GM12891 (cell line): ENCODE results near the gene KRT4.

Experiments used
- DNase-seq: peaks from one replicate; pipeline ENCODE4 v3.0.0; 2011; ENCODE audit warnings: low spot score; ENCODE audit not compliant: insufficient read length
- FAIRE-seq: peaks from 2 replicates; lab custom pipeline; 2011; peaks lifted over from hg19 to GRCh38; lab: Jason Lieb, UNC
- PAX5 ChIP-seq: IDR thresholded peaks from 2 replicates; pipeline ENCODE4 v1.6.1; 2011; ENCODE audit warnings: low read length, moderate library complexity, mild to moderate bottlenecking; ENCODE audit not compliant: insufficient read depth, severe bottlenecking
- POLR2A ChIP-seq: IDR thresholded peaks from 2 replicates; pipeline ENCODE4 v1.6.1; 2011; ENCODE audit warnings: low read depth, low read length, control low read depth
- POLR2AphosphoS5 ChIP-seq: IDR thresholded peaks from 2 replicates; pipeline ENCODE4 v1.6.1; 2011; ENCODE audit warnings: low read depth, low read length, control low read depth
- POU2F2 ChIP-seq: IDR thresholded peaks from 2 replicates; pipeline ENCODE4 v1.6.1; 2011; ENCODE audit warnings: low read depth, mild to moderate bottlenecking, control low read depth, low read length, moderate library complexity
- SPI1 ChIP-seq: IDR thresholded peaks from 2 replicates; pipeline ENCODE4 v1.6.1; 2011; ENCODE audit warnings: low read depth, low read length, control low read depth
- TAF1 ChIP-seq: IDR thresholded peaks from 2 replicates; pipeline ENCODE4 v1.6.1; 2011; ENCODE audit warnings: low read depth, low read length, control low read depth

KRT4 gene

GRCh38 chr12:52772188-52772587, 41.7 kb downstream of the KRT4 start:
- TF ChIP-seq SPI1 (no peak), PAX5 (no peak), TAF1 (no peak), POLR2A (no peak), POLR2AphosphoS5 (no peak), POU2F2 (no peak)
- FAIRE-seq: no peak
- no peak for DNase-seq

DNA sequence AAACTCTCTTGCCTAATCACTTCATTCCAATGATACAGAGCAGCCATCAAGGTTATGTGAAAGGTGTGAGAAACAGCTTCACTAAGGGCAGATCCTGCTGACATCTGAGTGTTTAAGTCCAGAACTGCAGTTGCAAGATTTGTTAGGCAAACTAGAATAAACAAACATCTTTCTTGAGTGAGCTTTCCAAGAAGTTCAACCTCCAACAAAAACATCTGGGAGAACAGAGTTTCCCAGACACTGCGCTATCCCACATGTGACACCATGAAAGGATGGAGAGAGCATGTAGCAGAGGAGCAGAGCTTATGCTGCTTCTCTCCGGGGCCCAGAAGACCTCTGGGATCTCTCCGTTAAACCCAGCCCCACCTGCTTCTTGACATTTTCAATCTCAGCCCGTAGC, 42.4 kb downstream of the KRT4 start:
- DNase-seq (no peak), FAIRE-seq (no peak)
- TF ChIP-seq PAX5 (no peak), POU2F2 (no peak)

- no peak for DNase-seq
- no peak for FAIRE-seq
- no peak for TF ChIP-seq TAF1
- TF ChIP-seq PAX5: no peak
- TF ChIP-seq SPI1: no peak
- no peak for TF ChIP-seq POLR2AphosphoS5
- no peak for TF ChIP-seq POU2F2
- TF ChIP-seq POLR2A: no peak
These were observed 42.8 kb downstream of the KRT4 start for GRCh38 chr12:52771088-52771487.

DNA sequence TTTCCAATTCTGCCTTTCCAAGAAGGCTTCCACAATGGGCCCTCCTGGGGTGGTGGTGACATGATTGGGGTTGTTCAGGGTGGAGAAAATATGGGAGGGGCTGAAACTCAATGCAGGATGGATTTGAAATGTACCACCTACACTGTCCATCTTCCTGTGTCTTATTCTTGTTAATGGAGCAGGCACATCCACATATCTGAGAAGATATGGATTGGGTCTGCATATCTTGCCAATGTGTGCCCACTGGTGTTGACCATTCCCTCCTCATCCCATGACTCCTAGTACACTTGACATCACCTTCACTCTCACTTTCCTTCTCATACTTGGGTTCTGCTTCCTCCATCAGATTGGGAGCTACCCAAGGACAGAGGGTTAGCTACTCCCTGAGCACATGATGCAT, 44.0 kb downstream of the KRT4 start:
- TF ChIP-seq TAF1: no peak
- TF ChIP-seq SPI1: no peak
- TF ChIP-seq POLR2AphosphoS5: no peak
- no peak for TF ChIP-seq POLR2A
- TF ChIP-seq PAX5: no peak
- TF ChIP-seq POU2F2: no peak
- no peak for DNase-seq
- FAIRE-seq: no peak

- DNase-seq: no peak
- TF ChIP-seq PAX5 (no peak), POLR2A (no peak), TAF1 (no peak), POU2F2 (no peak), POLR2AphosphoS5 (no peak), SPI1 (no peak)
- no peak for FAIRE-seq
These were observed 44.6 kb downstream of the KRT4 start for GRCh38 chr12:52769354-52769753.

- DNase-seq (no peak), FAIRE-seq (no peak)
- TF ChIP-seq POU2F2 (no peak), POLR2AphosphoS5 (no peak), PAX5 (no peak), POLR2A (no peak), TAF1 (no peak), SPI1 (no peak)
These were observed 45.3 kb downstream of the KRT4 start for GRCh38 chr12:52768479-52769200.

- no peak for DNase-seq
- FAIRE-seq: no peak
- TF ChIP-seq TAF1 (no peak), POU2F2 (no peak), SPI1 (no peak), POLR2AphosphoS5 (no peak), PAX5 (no peak), POLR2A (no peak)
These were observed 46.5 kb downstream of the KRT4 start for GRCh38 chr12:52767427-52767826.

DNA sequence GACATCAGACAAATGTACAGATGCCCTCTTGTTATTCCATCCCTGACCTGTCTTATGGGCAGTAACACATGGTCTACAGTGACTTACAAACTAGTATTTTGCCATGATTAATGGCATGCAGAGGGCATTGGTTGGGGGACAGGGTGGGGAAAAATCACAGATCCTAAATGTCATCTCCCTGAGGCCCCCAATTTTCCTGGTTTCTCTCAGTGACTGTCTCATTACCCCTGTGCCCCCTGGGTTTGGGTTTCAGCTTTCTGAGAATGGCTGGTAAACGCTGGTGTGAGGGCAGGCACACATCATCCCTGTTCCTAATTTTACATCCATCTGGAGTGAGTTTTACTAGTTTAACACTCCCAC, 46.9 kb downstream of the KRT4 start:
- FAIRE-seq: no peak
- TF ChIP-seq POLR2AphosphoS5 (no peak), SPI1 (no peak), TAF1 (no peak), POLR2A (no peak), PAX5 (no peak), POU2F2 (no peak)

DNA sequence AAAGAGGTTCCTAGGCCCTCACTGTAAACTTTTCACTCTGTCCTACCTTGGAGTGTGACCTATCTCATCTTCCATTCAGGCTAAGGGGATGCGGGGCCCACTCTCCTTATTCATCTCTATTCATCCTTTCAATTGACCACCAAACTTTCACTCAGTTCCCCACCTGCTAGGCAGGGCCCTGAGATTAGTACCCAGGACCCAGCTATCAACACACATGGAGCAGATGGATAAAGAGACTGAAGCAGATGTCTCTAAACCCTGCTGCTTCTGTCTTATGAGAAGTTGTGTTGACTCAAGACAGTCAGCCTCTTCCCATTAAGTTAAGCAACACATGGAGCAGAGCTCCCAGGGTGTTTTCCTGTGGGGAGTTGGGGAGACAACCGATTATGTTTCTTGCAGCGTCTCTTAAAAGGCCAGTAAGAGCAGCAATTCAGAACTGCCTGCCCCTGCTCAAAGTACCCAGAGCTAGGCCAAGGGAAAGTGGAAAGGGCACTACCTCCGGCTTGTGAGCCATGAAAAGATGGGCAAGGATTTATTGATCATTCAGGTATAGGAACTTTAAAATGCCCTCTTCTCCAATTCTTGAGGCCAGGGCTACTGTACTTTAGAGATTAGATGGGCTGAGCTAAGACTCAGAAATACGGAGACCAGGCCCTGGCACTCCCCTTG, 47.4 kb downstream of the KRT4 start:
- FAIRE-seq (no peak), DNase-seq (no peak)
- TF ChIP-seq SPI1: no peak
- TF ChIP-seq POU2F2: no peak
- TF ChIP-seq TAF1: no peak
- no peak for TF ChIP-seq POLR2A
- no peak for TF ChIP-seq POLR2AphosphoS5
- no peak for TF ChIP-seq PAX5

More for the DNA sequence above, 46.9 kb downstream of the KRT4 start:
- DNase-seq: no peak

DNA sequence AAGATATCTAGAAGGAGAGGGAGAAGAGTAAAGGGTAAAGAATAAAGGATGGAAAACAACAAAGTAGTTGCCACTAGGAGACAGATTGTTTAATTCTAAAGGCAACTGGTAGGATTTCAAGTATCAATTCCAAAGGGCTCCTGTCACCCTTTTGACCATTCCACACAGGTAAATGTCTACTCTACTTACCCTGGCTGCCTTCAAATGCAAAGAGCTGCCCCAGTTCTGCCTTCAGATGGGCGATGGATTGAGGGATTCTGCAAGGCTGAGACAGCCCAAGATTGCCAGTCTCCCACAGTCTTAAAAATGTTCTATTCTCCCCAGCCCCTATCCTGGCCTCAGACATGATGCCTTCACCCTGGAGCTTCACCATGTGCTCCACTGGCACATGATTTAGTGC, 48.2 kb downstream of the KRT4 start:
- FAIRE-seq: no peak
- TF ChIP-seq POLR2A (no peak), POU2F2 (no peak), TAF1 (no peak), PAX5 (no peak), POLR2AphosphoS5 (no peak), SPI1 (no peak)

More for the DNA sequence above, 48.2 kb downstream of the KRT4 start:
- DNase-seq: no peak
